Stimulated activated CD4-positive, alpha-beta T cell treated with anti-CD3 and anti-CD28 coated beads, TNF-alpha, amount 100 ng/mL, for 24 hours (primary cell): ENCODE measurements around the gene NTMT1.
"Not testable (repeated sequence)": the region's sequence is repeated elsewhere in the genome, so short reads cannot be mapped to it uniquely, and the experiment has no call there.

Source experiments
- DNase-seq, 3 experiments: peaks; one replicate each; pipeline ENCODE4 v3.0.0-alpha.2; 2020; ENCODE audit warnings: low read depth in 3 of 3

NTMT1 gene

GRCh38 chr9:129650680-129651235 is 24.8 kb downstream of the NTMT1 start:
- DNase-seq, result no peak

DNA sequence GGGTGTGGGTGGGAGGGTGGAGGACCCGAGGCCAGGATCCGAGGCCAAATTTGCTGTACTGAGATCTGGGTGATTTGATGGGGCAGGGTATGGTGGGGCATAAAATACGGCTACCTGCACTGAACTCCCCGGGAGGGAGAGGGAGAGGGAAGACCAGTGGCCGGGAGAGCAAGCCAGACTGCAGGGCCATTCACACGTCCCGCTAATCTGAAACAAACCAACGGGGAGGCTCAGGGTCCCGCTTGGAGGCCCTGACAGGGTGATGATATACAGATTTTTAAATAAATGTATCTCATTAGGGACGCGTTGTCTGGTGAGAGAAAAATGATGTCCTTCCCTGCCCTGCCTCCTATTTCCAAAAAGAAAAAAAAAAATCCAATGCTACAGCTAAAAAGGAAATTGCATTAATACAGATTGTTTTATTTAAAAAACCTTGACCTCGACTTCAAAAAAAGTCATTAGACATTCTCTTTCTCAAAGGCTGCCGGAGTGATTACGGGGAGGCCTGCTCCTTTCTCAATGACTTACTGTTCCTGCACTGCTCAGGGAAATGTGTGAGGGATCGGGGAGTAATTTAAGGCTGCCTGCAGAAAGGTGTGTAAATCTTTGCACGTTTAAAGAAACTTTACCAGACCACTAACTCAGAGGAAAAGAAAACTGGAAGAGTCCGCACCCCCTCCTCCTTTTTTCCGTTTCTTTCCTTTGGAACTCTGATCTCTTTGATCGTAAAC is 28.0 kb downstream of the NTMT1 start:
- DNase-seq, result no peak

GRCh38 chr9:129654554-129655040 is 28.6 kb downstream of the NTMT1 start:
- no peak for DNase-seq

DNA sequence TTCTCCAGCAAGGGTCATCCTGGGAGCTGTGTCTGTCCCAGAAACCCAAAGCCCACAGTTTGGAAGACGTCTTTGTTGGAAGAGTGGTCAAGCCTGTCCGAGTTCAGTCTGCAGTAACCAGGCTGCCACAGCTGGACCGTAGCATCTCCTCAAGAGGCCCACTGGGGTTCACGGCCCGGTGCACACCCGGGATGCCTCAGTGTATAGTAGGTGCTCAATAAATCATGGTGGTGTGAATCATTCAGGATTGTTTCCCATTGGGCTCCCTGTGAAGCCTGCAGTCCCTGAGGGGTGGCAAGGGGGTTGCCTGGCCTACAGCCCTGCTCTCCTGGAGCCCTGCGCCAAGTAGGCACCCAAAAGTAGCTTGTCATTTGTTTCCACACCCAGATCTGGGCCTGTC is 29.2 kb downstream of the NTMT1 start:
- DNase-seq, result no peak

DNA sequence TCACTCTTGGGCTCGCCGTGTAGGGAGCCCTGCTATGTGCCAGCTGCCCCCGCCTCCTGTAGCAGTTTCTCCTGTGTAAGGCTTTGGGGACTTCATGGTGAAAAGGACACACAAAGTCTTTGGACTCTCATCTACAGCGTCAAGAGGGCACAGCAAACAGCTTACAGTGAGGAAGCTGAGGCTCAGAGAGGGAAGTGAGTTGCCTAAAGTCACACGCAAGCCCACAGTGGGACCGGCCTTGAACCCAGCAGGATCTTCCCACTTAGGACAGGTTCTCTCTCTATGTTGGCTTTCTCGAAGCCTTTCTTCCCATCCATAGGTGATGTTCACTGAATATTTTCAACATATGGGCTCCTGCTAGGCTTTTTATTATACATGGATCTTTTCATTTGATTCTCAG is 29.7 kb downstream of the NTMT1 start:
- no peak for DNase-seq

DNA sequence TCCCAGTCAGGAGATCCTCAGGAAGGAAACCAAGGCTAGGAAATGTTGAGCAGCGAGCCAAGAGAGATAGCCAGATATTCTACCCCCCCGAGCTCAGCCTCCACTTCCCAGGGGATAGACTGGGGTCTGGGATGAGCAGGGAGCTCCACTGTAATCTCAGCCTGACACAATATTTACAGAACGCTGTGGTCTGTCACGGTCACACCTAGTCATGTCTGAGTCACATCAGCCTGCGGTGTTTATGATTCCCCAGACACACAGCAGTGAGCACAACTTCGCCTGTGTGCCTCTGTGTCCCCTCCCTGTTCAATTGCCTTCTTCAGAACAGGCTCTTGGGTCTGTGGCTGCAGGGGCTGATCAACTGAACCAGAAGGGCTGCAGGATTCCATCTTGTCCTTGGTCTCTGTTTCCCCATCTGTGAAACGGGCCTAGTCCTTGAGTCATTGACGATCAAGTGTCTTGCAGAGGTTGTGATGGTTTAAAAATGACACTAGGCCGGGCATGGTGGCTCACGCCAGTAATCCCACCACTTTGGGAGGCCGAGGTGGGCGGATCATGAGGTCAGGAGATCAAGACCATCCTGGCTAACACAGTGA is 30.9 kb downstream of the NTMT1 start:
- no peak for DNase-seq

GRCh38 chr9:129661029-129661428 is 35.1 kb downstream of the NTMT1 start:
- no peak for DNase-seq

DNA sequence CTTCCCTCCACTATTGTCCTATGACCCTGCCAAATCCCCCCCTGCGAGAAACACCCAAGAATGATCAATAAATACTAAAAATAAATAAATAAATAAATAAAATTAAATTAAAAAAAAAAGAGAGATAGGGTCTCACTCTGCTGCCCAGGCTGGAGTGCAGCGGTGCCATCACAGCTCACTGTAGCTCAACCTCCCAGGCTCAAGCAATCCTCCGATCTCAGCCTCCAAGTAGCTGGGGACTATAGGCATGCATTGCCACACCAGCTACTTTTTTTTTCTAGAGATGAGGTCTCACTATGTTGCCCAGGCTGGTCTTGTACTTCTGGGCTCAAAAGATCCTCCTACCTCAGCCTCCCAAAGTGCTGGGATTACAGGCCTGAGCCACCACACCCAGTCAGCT is 36.3 kb downstream of the NTMT1 start:
- DNase-seq, result not testable (repeated sequence)

DNA sequence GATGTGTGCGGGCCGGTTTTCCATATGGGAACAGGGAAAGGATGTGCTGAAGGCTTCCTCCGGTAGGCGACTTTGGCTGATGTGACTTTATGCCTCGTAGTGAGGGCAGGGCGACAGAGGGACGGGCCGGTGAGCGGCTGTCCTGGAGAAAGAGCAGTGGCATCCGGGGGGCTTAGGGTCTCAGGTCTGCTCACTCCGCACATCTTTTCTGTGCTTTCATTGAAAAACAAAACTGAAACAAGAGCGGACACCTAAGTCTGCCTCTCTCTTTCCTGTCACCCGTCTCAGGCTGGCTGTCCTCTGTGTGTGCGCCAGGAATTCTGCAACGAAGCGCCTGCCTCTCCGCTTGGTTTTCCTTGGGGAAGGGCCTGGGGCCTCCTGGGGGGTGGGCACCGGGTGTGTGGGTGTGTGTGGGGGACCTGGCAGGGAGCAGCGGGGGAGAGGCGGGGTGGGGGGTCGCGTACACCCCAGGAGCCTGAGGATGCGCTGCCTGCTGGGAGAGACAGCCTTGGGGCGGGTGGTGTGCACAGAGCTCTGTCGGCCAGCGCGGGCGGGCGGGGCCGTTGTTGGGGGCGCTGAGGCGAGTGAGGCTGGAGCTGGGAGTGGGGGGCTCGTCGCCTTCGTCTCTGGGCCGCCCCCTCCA is 38.9 kb downstream of the NTMT1 start:
- no peak for DNase-seq

GRCh38 chr9:129665389-129665775 is 39.4 kb downstream of the NTMT1 start, which contains the start of gene PRRX2:
Gene PRRX2, plus strand, starts transcription at chr9:129665647. Its CDS starts 221 bp downstream, at chr9:129665868.
- DNase-seq, result peak in 2 of 3 experiments; percentile 13 to 50

DNA sequence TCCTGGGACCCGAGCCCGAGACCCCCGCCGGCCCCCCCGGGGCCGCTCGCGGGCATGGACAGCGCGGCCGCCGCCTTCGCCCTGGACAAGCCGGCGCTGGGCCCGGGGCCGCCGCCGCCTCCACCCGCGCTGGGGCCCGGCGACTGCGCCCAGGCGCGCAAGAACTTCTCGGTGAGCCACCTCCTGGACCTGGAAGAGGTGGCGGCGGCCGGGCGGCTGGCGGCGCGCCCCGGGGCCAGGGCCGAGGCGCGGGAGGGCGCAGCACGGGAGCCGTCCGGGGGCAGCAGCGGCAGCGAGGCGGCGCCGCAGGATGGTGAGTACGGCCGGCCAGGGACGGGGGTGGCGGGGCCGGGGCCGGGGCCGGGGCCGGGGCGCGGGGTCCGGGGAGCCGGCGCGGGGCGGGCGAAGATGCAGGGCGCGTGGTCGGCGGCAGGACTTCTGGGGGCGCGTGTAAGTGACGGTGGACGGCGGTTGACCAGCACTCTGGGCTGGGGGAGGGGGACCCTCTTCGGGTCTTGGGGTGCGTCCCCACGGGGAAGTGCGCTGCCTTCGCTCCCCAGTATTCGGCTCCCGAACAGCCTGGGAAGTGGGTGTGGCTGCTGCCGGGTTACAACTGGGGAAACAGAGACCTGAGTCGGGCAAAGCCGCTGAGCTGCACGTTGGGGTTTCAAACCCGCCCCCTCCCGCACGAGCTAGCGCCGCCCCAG is 40.0 kb downstream of the NTMT1 start:
- no peak for DNase-seq

DNA sequence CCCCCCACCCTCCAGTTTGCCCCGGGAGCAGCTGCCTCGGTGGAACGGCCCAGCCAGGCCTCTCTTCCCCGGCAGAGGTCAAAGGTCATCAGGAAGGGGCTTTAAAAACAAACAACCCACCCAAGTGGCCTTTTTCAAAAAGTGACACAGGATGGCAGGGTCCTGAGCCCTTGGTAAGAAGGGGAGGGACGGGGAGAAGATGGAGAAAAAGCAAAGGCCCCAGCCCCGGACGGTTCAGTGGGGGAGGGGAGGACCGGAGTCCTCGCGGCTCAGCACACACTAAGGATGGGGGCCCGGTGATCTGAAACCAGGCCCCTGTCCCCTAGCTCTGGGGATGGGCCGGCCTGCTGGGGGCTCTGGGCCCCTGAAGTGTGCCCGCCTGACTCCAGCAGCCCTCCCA is 40.6 kb downstream of the NTMT1 start:
- no peak for DNase-seq

- no peak for DNase-seq
Measured at GRCh38 chr9:129667378-129667777, 41.4 kb downstream of the NTMT1 start.

DNA sequence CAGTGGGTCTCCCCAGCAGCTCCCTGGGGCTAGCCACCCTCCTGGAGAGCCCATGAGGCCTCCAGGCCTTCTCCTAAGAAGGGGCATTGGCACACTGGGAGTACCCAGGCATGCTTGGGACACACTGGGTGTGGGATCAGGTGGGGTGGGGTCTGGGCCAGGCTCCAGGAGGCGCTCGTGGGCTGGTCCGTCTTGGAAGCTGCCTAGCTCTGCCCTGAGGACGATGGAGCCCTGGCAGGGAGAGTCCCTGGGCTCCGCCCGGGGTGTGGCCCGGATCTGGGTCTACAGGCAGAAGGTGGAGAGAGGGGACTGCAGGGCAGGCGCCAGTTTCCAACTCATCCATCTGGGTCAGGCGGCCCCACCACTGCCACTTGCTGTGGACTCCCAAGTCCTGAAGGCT is 41.9 kb downstream of the NTMT1 start:
- no peak for DNase-seq

- DNase-seq, result no peak
Measured at GRCh38 chr9:129669141-129669718, 43.3 kb downstream of the NTMT1 start.

DNA sequence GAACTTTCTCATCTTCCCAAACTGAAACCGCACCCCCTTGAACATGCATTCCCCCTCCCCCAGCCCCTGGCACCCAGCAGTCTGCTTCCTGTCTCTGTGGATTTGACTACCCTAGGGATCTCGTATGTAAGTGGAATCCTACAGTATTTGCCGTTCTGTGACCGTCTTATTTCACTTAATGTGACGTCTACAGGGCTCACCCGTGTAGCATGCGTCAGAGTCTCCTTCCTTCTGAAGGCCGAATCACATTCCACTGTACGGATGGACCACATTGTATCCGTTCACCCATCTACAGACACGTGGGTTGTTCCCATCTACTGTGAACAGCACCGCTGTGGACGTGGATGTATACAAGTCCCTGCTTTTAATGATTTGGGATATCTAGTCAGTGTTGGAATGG is 44.0 kb downstream of the NTMT1 start:
- no peak for DNase-seq

DNA sequence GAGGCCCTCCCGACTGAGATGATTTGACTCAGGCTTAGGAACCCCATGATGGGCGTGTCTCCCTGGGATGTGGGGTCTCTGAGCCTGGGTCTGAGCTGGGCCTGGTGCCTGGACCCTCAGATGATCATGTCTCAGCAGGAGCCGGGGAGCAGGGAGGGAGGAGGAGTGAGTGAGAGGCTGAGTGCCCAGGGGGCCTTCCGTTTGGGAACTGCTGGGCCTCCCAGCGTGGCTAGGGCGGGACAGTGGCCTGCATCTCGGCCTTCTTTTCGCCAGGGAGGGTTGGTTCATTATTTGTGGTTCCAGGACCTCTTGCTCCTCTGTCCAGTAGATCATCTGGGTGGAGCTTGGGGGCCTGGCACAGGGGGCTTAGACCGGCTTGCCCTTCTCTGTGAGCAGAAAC is 45.1 kb downstream of the NTMT1 start:
- no peak for DNase-seq

- peak in 1 of 3 experiments; percentile 22 for DNase-seq
Measured at GRCh38 chr9:129671519-129671918, 45.6 kb downstream of the NTMT1 start.

- DNase-seq, result no peak
Measured at GRCh38 chr9:129672702-129673101, 46.7 kb downstream of the NTMT1 start.

GRCh38 chr9:129673602-129674001 is 47.6 kb downstream of the NTMT1 start:
- DNase-seq, result no peak

DNA sequence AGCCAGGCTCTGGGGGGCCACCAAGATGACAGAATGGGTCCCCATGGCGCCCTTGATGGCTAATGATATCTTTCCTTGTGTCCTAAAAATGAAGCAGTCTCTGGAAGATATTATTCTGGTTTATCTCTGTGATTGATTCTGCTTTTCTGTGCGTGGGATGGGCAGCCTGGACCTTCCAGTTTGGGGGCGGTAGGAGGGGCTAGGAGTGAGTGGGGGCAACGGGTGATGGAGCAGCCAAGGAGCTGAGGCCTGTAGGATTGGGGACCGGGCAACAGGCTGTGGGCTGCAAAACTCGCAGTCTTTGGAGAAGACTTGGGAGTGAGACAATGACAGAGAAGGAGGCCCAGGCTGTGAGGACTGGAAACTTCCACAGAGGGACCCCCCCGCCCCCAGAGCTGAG is 48.3 kb downstream of the NTMT1 start:
- no peak for DNase-seq

- no peak for DNase-seq
Measured at GRCh38 chr9:129675620-129676019, 49.7 kb downstream of the NTMT1 start.
